Vagina (tissue), 2 donors: ENCODE measurements around the gene CRTC3. TPM values are rescaled to one million over a fixed set of nuclear protein-coding genes. Genes with fewer than 3 reads are reported as not detected.
"Not testable (repeated sequence)": the region's sequence is repeated elsewhere in the genome, so short reads cannot be mapped to it uniquely, and the experiment has no call there.

ENCODE experiments used
- DNase-seq, 2 donors: peaks; one replicate each; pipeline ENCODE4 v3.0.0-alpha.2; 2017; ENCODE audit errors: extremely low spot score in 2 of 2
- H3K27ac ChIP-seq: fragments of 200-600 bp; sonication (generic); one replicate; pipeline ENCODE4 v1.5.1; 2019
- H3K27me3 ChIP-seq: fragments of 200-600 bp; sonication (generic); one replicate; pipeline ENCODE4 v1.5.1; 2019
- H3K36me3 ChIP-seq, 2 donors: fragments of 200-600 bp; sonication (generic); one replicate each; pipeline ENCODE4 v1.5.1; 2017 to 2019
- H3K4me1 ChIP-seq: fragments of 200-600 bp; sonication (generic); one replicate; pipeline ENCODE4 v1.5.1; 2019
- H3K4me3 ChIP-seq, 2 donors: fragments of 200-600 bp; sonication (generic); 1 replicate in 1 of 2; 2 replicates in 1 of 2; pipeline ENCODE4 v1.5.1; 2016 to 2019
- H3K9me3 ChIP-seq: fragments of 200-600 bp; sonication (generic); one replicate; pipeline ENCODE4 v1.5.1; 2019
- CTCF ChIP-seq, 3 experiments: fragments of 450-650 bp in 2 of 3; fragments of 200-600 bp in 1 of 3; sonication (generic) in 1 of 3; IDR thresholded peaks; one replicate each; pipeline ENCODE4 v1.5.1; 2017 to 2019; ENCODE audit warnings: antibody characterized with exemption in 3 of 3, mild to moderate bottlenecking in 2 of 3, moderate library complexity in 2 of 3
- POLR2A ChIP-seq, 2 donors: fragments of 450-650 bp; IDR thresholded peaks; one replicate each; pipeline ENCODE4 v1.6.1; 2017; ENCODE audit warnings: antibody characterized with exemption in 2 of 2, mild to moderate bottlenecking in 2 of 2, moderate library complexity in 2 of 2
- POLR2AphosphoS5 ChIP-seq, 2 donors: sonication (generic); formaldehyde crosslinking; IDR thresholded peaks; one replicate each; pipeline ENCODE4 v1.9.0; 2017; ENCODE audit warnings: antibody characterized with exemption in 2 of 2, mild to moderate bottlenecking in 2 of 2, low read depth in 1 of 2; ENCODE audit not compliant: insufficient read depth in 1 of 2
- intact Hi-C: fragments of 100-400 bp; cut with DNase I; formaldehyde crosslinking; loops from one replicate; pipeline ENCODE4 v1.15.1; 2023
- total RNA-seq: library from RNA; depleted of rRNA; stranded (reverse); fragments of >200 nt; gene quantifications from one replicate; pipeline ENCODE4 v1.2.3, GENCODE V29; 2016

Gene CRTC3
- total RNA-seq, 1 donor from 2014 or later = 43.5 TPM

- Histone ChIP-seq H3K9me3 (no peaks in the 10 kb centered on the region), H3K36me3 (peaks cover 0 to 56% of the 10 kb centered on the region in 2 donors), H3K27ac (no peak overlapping the region), H3K4me3 (no peak overlapping the region), H3K4me1 (no peaks in the 10 kb centered on the region), H3K27me3 (no peaks in the 10 kb centered on the region)
- DNase-seq = no peak
- intact Hi-C loops = no loop called here
- TF ChIP-seq POLR2A (IDR thresholded peaks at IDR 0.05) (no peak), CTCF (IDR thresholded peaks at IDR 0.05) (no peak), POLR2AphosphoS5 (IDR thresholded peaks at IDR 0.05; ENCODE audit: insufficient read depth in 1 of 2, low read depth in 1 of 2) (no peak)
Observed at GRCh38 chr15:90501898-90502297, 27.8 kb upstream of the CRTC3 start.

GRCh38 chr15:90510781-90511180 lies 18.9 kb upstream of the CRTC3 start:
- DNase-seq, H3K27me3 ChIP-seq, H3K4me3 ChIP-seq, intact Hi-C loops, H3K4me1 ChIP-seq, H3K36me3 ChIP-seq, H3K9me3 ChIP-seq, H3K27ac ChIP-seq: not testable (repeated sequence)

GRCh38 chr15:90511211-90511618 lies 18.5 kb upstream of the CRTC3 start:
- H3K27me3 ChIP-seq, H3K9me3 ChIP-seq, H3K4me3 ChIP-seq, intact Hi-C loops, H3K36me3 ChIP-seq, H3K27ac ChIP-seq, H3K4me1 ChIP-seq, DNase-seq: not testable (repeated sequence)

- H3K36me3 ChIP-seq = no peaks in the 10 kb centered on the region
- TF ChIP-seq POLR2A (IDR thresholded peaks at IDR 0.05) (no peak), CTCF (IDR thresholded peaks at IDR 0.05) (no peak), POLR2AphosphoS5 (IDR thresholded peaks at IDR 0.05; ENCODE audit: insufficient read depth in 1 of 2, low read depth in 1 of 2) (no peak)
- no peaks in the 10 kb centered on the region for H3K27me3 ChIP-seq
- no peak overlapping the region for H3K4me3 ChIP-seq
- intact Hi-C loops = no loop called here
- no peaks in the 10 kb centered on the region for H3K4me1 ChIP-seq
- H3K9me3 ChIP-seq = no peaks in the 10 kb centered on the region
- H3K27ac ChIP-seq = no peak overlapping the region
- no peak for DNase-seq
Observed at GRCh38 chr15:90512276-90512675, 17.4 kb upstream of the CRTC3 start.

- Histone ChIP-seq H3K9me3 (no peaks in the 10 kb centered on the region), H3K4me1 (no peaks in the 10 kb centered on the region), H3K36me3 (no peaks in the 10 kb centered on the region), H3K4me3 (no peak overlapping the region), H3K27ac (no peak overlapping the region), H3K27me3 (no peaks in the 10 kb centered on the region)
- TF ChIP-seq CTCF (IDR thresholded peaks at IDR 0.05) = no peak
- TF ChIP-seq POLR2A (IDR thresholded peaks at IDR 0.05) = no peak
- TF ChIP-seq POLR2AphosphoS5 (IDR thresholded peaks at IDR 0.05; ENCODE audit: insufficient read depth in 1 of 2, low read depth in 1 of 2) = no peak
- DNase-seq = no peak
- intact Hi-C loops = no loop called here
Observed at GRCh38 chr15:90512981-90513380, 16.7 kb upstream of the CRTC3 start.

GRCh38 chr15:90513448-90513847 lies 16.3 kb upstream of the CRTC3 start:
- Histone ChIP-seq H3K27ac (no peak overlapping the region), H3K27me3 (no peaks in the 10 kb centered on the region), H3K9me3 (no peaks in the 10 kb centered on the region), H3K4me1 (no peaks in the 10 kb centered on the region), H3K36me3 (no peaks in the 10 kb centered on the region), H3K4me3 (no peak overlapping the region)
- TF ChIP-seq POLR2A (IDR thresholded peaks at IDR 0.05) (no peak), CTCF (IDR thresholded peaks at IDR 0.05) (no peak), POLR2AphosphoS5 (IDR thresholded peaks at IDR 0.05; ENCODE audit: insufficient read depth in 1 of 2, low read depth in 1 of 2) (no peak)
- DNase-seq = no peak
- intact Hi-C loops = no loop called here

- H3K27ac ChIP-seq, H3K4me3 ChIP-seq, H3K27me3 ChIP-seq, H3K4me1 ChIP-seq, H3K36me3 ChIP-seq, H3K9me3 ChIP-seq, intact Hi-C loops, DNase-seq: not testable (repeated sequence)
Observed at GRCh38 chr15:90513893-90514292, 15.8 kb upstream of the CRTC3 start.
